Parathyroid adenoma (tissue), 2 donors: ENCODE data around the gene TAAR2.

Source experiments
- H2AFZ ChIP-seq: fragments of 300-600 bp; sonication (generic); one replicate; pipeline ENCODE4 v1.7.0; 2017; ENCODE audit warnings: antibody characterized with exemption, mild to moderate bottlenecking
- H3K27ac ChIP-seq: fragments of 300-600 bp; sonication (generic); one replicate; pipeline ENCODE4 v1.7.0; 2017
- H3K27me3 ChIP-seq: fragments of 300-600 bp; sonication (generic); one replicate; pipeline ENCODE4 v1.7.0; 2017; ENCODE audit warnings: low read length; ENCODE audit not compliant: control insufficient read depth, insufficient read depth
- H3K36me3 ChIP-seq: fragments of 300-600 bp; sonication (generic); one replicate; pipeline ENCODE4 v1.7.0; 2017; ENCODE audit warnings: low read length; ENCODE audit not compliant: control insufficient read depth, insufficient read depth
- H3K4me1 ChIP-seq: fragments of 300-600 bp; sonication (generic); one replicate; pipeline ENCODE4 v1.7.0; 2017; ENCODE audit warnings: control low read depth
- H3K4me2 ChIP-seq: fragments of 300-600 bp; sonication (generic); one replicate; pipeline ENCODE4 v1.7.0; 2017; ENCODE audit warnings: low read length
- H3K4me3 ChIP-seq: fragments of 300-600 bp; sonication (generic); one replicate; pipeline ENCODE4 v1.7.0; 2017; ENCODE audit warnings: low read depth, low read length
- H3K79me2 ChIP-seq: fragments of 300-600 bp; sonication (generic); one replicate; pipeline ENCODE4 v1.7.0; 2017; ENCODE audit warnings: control low read depth
- H3K9ac ChIP-seq: fragments of 300-600 bp; sonication (generic); one replicate; pipeline ENCODE4 v1.7.0; 2017; ENCODE audit warnings: mild to moderate bottlenecking
- H3K9me3 ChIP-seq: fragments of 300-600 bp; sonication (generic); one replicate; pipeline ENCODE4 v1.7.0; 2017; ENCODE audit warnings: low read length; ENCODE audit not compliant: control insufficient read depth
- CTCF ChIP-seq: fragments of 300-600 bp; sonication (generic); IDR thresholded peaks from one replicate; pipeline ENCODE4 v1.7.0; 2017; ENCODE audit warnings: antibody characterized with exemption, mild to moderate bottlenecking
- donor health status: primary hyperparathyroidism.

The TAAR2 gene

GRCh38 chr6:132570221-132570777 is 53.8 kb downstream of the TAAR2 start, which contains the start of gene TAAR6:
Gene TAAR6, plus strand, starts transcription at chr6:132570322. Its CDS starts 0 bp downstream, at chr6:132570322.
- H3K4me3 ChIP-seq: no peak within 1 kb of the TSS

GRCh38 chr6:132569170-132569569 is 54.9 kb downstream of the TAAR2 start:
- no peak overlapping the region for H3K9ac ChIP-seq
- H3K4me2 ChIP-seq: no peak overlapping the region
- H3K79me2 ChIP-seq: no peaks in the 10 kb centered on the region
- H3K4me1 ChIP-seq: no peaks in the 10 kb centered on the region
- H3K4me3 ChIP-seq: no peak overlapping the region
- no peaks in the 10 kb centered on the region for H3K9me3 ChIP-seq
- no peaks in the 10 kb centered on the region for H3K27me3 ChIP-seq
- no peak for TF ChIP-seq CTCF
- no peak overlapping the region for H3K27ac ChIP-seq
- no peak overlapping the region for H2AFZ ChIP-seq
- no peaks in the 10 kb centered on the region for H3K36me3 ChIP-seq

More at GRCh38 chr6:132570221-132570777, 53.8 kb downstream of the TAAR2 start, which contains the start of gene TAAR6:
- no peak within 1 kb of the TSS for H3K9ac ChIP-seq
- no peaks in the 10 kb centered on the region for H3K79me2 ChIP-seq
- no peaks in the 10 kb centered on the region for H3K36me3 ChIP-seq
- H3K9me3 ChIP-seq: no peaks in the 10 kb centered on the region
- no peak within 1 kb of the TSS for H3K4me2 ChIP-seq
- H3K27ac ChIP-seq: no peak within 1 kb of the TSS
- no peaks in the 10 kb centered on the region for H3K27me3 ChIP-seq
- no peak within 1 kb of the TSS for H2AFZ ChIP-seq
- no peak for TF ChIP-seq CTCF
- H3K4me1 ChIP-seq: no peaks in the 10 kb centered on the region

- H3K27ac ChIP-seq: no peak overlapping the region
- TF ChIP-seq CTCF: no peak
- H3K9ac ChIP-seq: no peak overlapping the region
- H3K4me1 ChIP-seq: no peaks in the 10 kb centered on the region
- H3K36me3 ChIP-seq: no peaks in the 10 kb centered on the region
- no peaks in the 10 kb centered on the region for H3K27me3 ChIP-seq
- H3K79me2 ChIP-seq: no peaks in the 10 kb centered on the region
- H3K4me3 ChIP-seq: no peak overlapping the region
- no peak overlapping the region for H2AFZ ChIP-seq
- H3K4me2 ChIP-seq: no peak overlapping the region
- H3K9me3 ChIP-seq: no peaks in the 10 kb centered on the region
These were observed 55.5 kb downstream of the TAAR2 start for GRCh38 chr6:132568611-132569010.

- Histone ChIP-seq H3K79me2 (no peaks in the 10 kb centered on the region), H3K27ac (no peak overlapping the region), H3K4me1 (no peaks in the 10 kb centered on the region)
These were observed 56.5 kb downstream of the TAAR2 start for GRCh38 chr6:132567566-132567965.

More at GRCh38 chr6:132567566-132567965, 56.5 kb downstream of the TAAR2 start:
- Histone ChIP-seq H3K4me2 (no peak overlapping the region), H3K27me3 (no peaks in the 10 kb centered on the region), H3K4me3 (no peak overlapping the region), H3K36me3 (no peaks in the 10 kb centered on the region), H2AFZ (no peak overlapping the region), H3K9ac (no peak overlapping the region), H3K9me3 (no peaks in the 10 kb centered on the region)
- no peak for TF ChIP-seq CTCF
